Measurements from ENCODE around the gene DENND1A.

DENND1A gene

GRCh38 chr9:123370526-123371227, 559.2 kb downstream of the DENND1A start:
- Histone ChIP-seq H3K27ac (ENCODE audit: low read depth, low read length, severe bottlenecking) (no peak overlapping the region), H3K36me3 (ENCODE audit: control insufficient read depth, insufficient read depth, low read length) (peaks cover 52% of the 10 kb centered on the region), H3K4me1 (ENCODE audit: control insufficient read depth, insufficient read depth, low read length, poor library complexity, severe bottlenecking) (peaks cover 39% of the 10 kb centered on the region), H3K9me3 (ENCODE audit: control insufficient read depth, low read length) (no peaks in the 10 kb centered on the region), H3K4me3 (ENCODE audit: extremely low read depth, insufficient read depth, low read length, poor library complexity, severe bottlenecking) (no peak overlapping the region)
- WGBS, 2 experiments (ENCODE audit: insufficient coverage in 2 of 2) = 92 to 96% methylated on average over 20 to 29 of the region's 29 CpGs

DNA sequence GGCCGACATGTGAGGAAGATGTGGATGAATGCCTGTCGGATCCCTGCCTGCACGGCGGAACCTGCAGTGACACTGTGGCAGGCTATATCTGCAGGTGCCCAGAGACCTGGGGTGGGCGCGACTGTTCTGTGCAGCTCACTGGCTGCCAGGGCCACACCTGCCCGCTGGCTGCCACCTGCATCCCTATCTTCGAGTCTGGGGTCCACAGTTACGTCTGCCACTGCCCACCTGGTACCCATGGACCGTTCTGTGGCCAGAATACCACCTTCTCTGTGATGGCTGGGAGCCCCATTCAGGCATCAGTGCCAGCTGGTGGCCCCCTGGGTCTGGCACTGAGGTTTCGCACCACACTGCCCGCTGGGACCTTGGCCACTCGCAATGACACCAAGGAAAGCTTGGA, 559.8 kb downstream of the DENND1A start:
- 93 to 98% methylated on average over 13 of the region's 13 CpGs for WGBS, 2 experiments (ENCODE audit: insufficient coverage in 2 of 2)
- no peak overlapping the region for H3K27ac ChIP-seq (ENCODE audit: low read depth, low read length, severe bottlenecking)
- H3K4me3 ChIP-seq (ENCODE audit: extremely low read depth, insufficient read depth, low read length, poor library complexity, severe bottlenecking) = no peak overlapping the region
- H3K4me1 ChIP-seq (ENCODE audit: control insufficient read depth, insufficient read depth, low read length, poor library complexity, severe bottlenecking) = peaks cover 37% of the 10 kb centered on the region
- no peaks in the 10 kb centered on the region for H3K9me3 ChIP-seq (ENCODE audit: control insufficient read depth, low read length)
- H3K36me3 ChIP-seq (ENCODE audit: control insufficient read depth, insufficient read depth, low read length) = peaks cover 54% of the 10 kb centered on the region

DNA sequence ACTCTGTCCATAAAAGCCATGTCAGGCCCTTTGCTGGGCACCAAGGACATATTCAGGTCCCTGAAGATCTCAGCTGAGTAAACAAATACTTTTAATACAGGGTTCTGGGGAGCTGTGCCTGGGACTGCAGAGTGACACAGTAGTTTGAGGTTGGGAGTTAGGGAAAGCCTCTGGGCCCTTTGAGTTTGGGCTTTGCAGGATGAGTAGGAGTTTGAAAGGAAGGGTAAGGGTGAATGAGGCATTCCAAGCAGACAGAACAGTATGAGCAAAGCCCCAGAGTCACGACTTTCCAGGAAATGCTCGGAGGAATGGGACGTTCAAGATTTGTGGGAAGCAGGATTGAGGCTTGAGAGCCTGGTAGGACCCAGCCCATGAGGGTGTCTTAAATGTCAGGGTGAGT, 560.6 kb downstream of the DENND1A start:
- WGBS, 2 experiments (ENCODE audit: insufficient coverage in 2 of 2) = 81 to 100% methylated on average over 2 to 3 of the region's 3 CpGs

GRCh38 chr9:123368536-123369153, 561.3 kb downstream of the DENND1A start:
- Histone ChIP-seq H3K9me3 (ENCODE audit: control insufficient read depth, low read length) (no peaks in the 10 kb centered on the region), H3K4me3 (ENCODE audit: extremely low read depth, insufficient read depth, low read length, poor library complexity, severe bottlenecking) (no peak overlapping the region), H3K4me1 (ENCODE audit: control insufficient read depth, insufficient read depth, low read length, poor library complexity, severe bottlenecking) (peaks cover 38% of the 10 kb centered on the region), H3K36me3 (ENCODE audit: control insufficient read depth, insufficient read depth, low read length) (peaks cover 49% of the 10 kb centered on the region), H3K27ac (ENCODE audit: low read depth, low read length, severe bottlenecking) (no peak overlapping the region)
- 44 to 96% methylated on average over 1 to 5 of the region's 6 CpGs for WGBS, 2 experiments (ENCODE audit: insufficient coverage in 2 of 2)

More for the DNA sequence above, 560.6 kb downstream of the DENND1A start:
- Histone ChIP-seq H3K9me3 (ENCODE audit: control insufficient read depth, low read length) (no peaks in the 10 kb centered on the region), H3K4me3 (ENCODE audit: extremely low read depth, insufficient read depth, low read length, poor library complexity, severe bottlenecking) (no peak overlapping the region), H3K4me1 (ENCODE audit: control insufficient read depth, insufficient read depth, low read length, poor library complexity, severe bottlenecking) (peaks cover 37% of the 10 kb centered on the region), H3K27ac (ENCODE audit: low read depth, low read length, severe bottlenecking) (no peak overlapping the region), H3K36me3 (ENCODE audit: control insufficient read depth, insufficient read depth, low read length) (peaks cover 50% of the 10 kb centered on the region)

DNA sequence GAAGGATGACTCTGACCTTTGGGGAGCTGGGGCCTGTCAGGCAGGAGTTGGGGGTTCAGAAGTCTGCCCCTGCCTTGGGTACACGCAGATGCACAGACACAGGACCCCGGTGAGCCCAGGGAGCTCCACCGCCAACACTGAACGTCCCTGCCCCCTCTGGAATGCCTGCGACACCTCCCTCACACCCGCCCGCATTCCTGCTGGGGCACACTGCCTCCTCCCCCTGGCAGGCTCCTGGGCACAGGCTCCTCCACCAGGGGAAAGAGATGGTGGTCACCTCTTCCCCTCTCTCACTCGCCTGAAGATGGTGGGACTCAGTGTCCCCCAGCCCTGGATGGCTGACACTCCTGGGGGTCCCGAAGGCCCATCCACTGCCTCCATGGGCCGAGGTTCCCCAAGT, 561.9 kb downstream of the DENND1A start:
- Histone ChIP-seq H3K36me3 (ENCODE audit: control insufficient read depth, insufficient read depth, low read length) (peaks cover 49% of the 10 kb centered on the region), H3K9me3 (ENCODE audit: control insufficient read depth, low read length) (no peaks in the 10 kb centered on the region)

GRCh38 chr9:123365881-123366528, 563.9 kb downstream of the DENND1A start:
- whole genome bisulfite sequencing, 2 experiments (ENCODE audit: insufficient coverage in 2 of 2) = 97% methylated on average over 54 to 64 of the region's 67 CpGs
- H3K9me3 ChIP-seq (ENCODE audit: control insufficient read depth, low read length) = no peaks in the 10 kb centered on the region
- no peak overlapping the region for H3K27ac ChIP-seq (ENCODE audit: low read depth, low read length, severe bottlenecking)
- H3K4me3 ChIP-seq (ENCODE audit: extremely low read depth, insufficient read depth, low read length, poor library complexity, severe bottlenecking) = no peak overlapping the region
- peaks cover 57% of the 10 kb centered on the region for H3K4me1 ChIP-seq (ENCODE audit: control insufficient read depth, insufficient read depth, low read length, poor library complexity, severe bottlenecking)
- H3K36me3 ChIP-seq (ENCODE audit: control insufficient read depth, insufficient read depth, low read length) = peaks cover 33% of the 10 kb centered on the region

More for the DNA sequence above, 561.9 kb downstream of the DENND1A start:
- Histone ChIP-seq H3K27ac (ENCODE audit: low read depth, low read length, severe bottlenecking) (no peak overlapping the region), H3K4me3 (ENCODE audit: extremely low read depth, insufficient read depth, low read length, poor library complexity, severe bottlenecking) (no peak overlapping the region), H3K4me1 (ENCODE audit: control insufficient read depth, insufficient read depth, low read length, poor library complexity, severe bottlenecking) (peaks cover 43% of the 10 kb centered on the region)
- WGBS, 2 experiments (ENCODE audit: insufficient coverage in 2 of 2) = 86 to 90% methylated on average over 9 to 10 of the region's 10 CpGs

DNA sequence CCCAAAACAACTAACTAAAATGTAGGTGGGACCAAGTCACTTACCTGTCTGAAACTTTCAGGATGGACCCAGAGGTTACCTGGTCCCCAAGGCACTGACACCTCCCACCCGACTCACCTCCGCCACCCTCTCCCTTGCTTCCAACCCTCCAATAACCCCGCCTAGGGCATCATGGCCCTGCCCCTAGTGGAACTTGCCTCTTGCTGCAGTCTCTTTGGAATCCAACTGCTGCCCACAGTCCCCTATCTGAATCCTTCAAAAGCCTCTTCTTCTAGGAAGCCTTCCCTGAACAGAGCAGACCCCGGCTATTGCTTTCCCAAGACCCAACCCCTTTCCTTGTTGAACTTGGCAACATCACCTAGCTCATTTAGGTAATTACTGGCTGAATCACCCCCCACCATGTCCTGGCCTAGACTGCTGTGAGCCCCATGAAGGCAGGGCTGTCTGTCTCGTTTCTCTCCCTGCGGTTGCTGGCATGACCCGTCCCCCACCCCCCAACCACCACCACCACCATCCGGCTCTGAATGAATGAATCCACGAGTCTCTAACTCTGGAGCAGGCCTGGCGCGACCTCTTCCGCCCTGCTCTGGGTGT, 564.5 kb downstream of the DENND1A start:
- Histone ChIP-seq H3K9me3 (ENCODE audit: control insufficient read depth, low read length) (no peaks in the 10 kb centered on the region), H3K36me3 (ENCODE audit: control insufficient read depth, insufficient read depth, low read length) (peaks cover 27% of the 10 kb centered on the region), H3K27ac (ENCODE audit: low read depth, low read length, severe bottlenecking) (no peak overlapping the region), H3K4me1 (ENCODE audit: control insufficient read depth, insufficient read depth, low read length, poor library complexity, severe bottlenecking) (peaks cover 64% of the 10 kb centered on the region), H3K4me3 (ENCODE audit: extremely low read depth, insufficient read depth, low read length, poor library complexity, severe bottlenecking) (no peak overlapping the region)
- WGBS, 2 experiments (ENCODE audit: insufficient coverage in 2 of 2) = 87 to 93% methylated on average over 12 of the region's 12 CpGs

GRCh38 chr9:123364241-123364824, 565.6 kb downstream of the DENND1A start:
- Histone ChIP-seq H3K27ac (ENCODE audit: low read depth, low read length, severe bottlenecking) (peak overlapping the region; percentile 72), H3K4me3 (ENCODE audit: extremely low read depth, insufficient read depth, low read length, poor library complexity, severe bottlenecking) (no peak overlapping the region), H3K4me1 (ENCODE audit: control insufficient read depth, insufficient read depth, low read length, poor library complexity, severe bottlenecking) (peaks cover 72% of the 10 kb centered on the region), H3K36me3 (ENCODE audit: control insufficient read depth, insufficient read depth, low read length) (peaks cover 19% of the 10 kb centered on the region), H3K9me3 (ENCODE audit: control insufficient read depth, low read length) (no peaks in the 10 kb centered on the region)
- 54 to 68% methylated on average over 4 to 8 of the region's 11 CpGs for WGBS, 2 experiments (ENCODE audit: insufficient coverage in 2 of 2)

DNA sequence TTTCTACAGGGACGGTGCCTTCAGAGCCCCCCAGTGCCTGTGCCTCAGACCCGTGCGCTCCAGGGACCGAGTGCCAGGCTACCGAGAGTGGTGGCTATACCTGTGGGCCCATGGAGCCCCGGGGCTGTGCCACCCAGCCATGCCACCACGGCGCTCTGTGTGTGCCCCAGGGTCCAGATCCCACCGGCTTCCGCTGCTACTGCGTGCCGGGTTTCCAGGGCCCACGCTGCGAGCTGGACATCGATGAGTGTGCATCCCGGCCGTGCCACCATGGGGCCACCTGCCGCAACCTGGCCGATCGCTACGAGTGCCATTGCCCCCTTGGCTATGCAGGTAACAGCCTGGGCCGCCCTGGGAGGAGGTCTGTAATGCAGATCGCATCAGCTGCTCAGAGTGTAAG, 567.1 kb downstream of the DENND1A start:
- WGBS, 2 experiments (ENCODE audit: insufficient coverage in 2 of 2) = 95 to 96% methylated on average over 22 of the region's 23 CpGs
- H3K4me1 ChIP-seq (ENCODE audit: control insufficient read depth, insufficient read depth, low read length, poor library complexity, severe bottlenecking) = peaks cover 78% of the 10 kb centered on the region
- peaks cover 19% of the 10 kb centered on the region for H3K36me3 ChIP-seq (ENCODE audit: control insufficient read depth, insufficient read depth, low read length)

GRCh38 chr9:123361731-123362510, 568.0 kb downstream of the DENND1A start:
- H3K27ac ChIP-seq (ENCODE audit: low read depth, low read length, severe bottlenecking) = peak overlapping the region; percentile 96
- WGBS, 2 experiments (ENCODE audit: insufficient coverage in 2 of 2) = 64 to 65% methylated on average over 8 to 11 of the region's 11 CpGs
- no peak overlapping the region for H3K4me3 ChIP-seq (ENCODE audit: extremely low read depth, insufficient read depth, low read length, poor library complexity, severe bottlenecking)
- peaks cover 15% of the 10 kb centered on the region for H3K36me3 ChIP-seq (ENCODE audit: control insufficient read depth, insufficient read depth, low read length)
- H3K9me3 ChIP-seq (ENCODE audit: control insufficient read depth, low read length) = no peaks in the 10 kb centered on the region
- H3K4me1 ChIP-seq (ENCODE audit: control insufficient read depth, insufficient read depth, low read length, poor library complexity, severe bottlenecking) = peaks cover 85% of the 10 kb centered on the region

More for the DNA sequence above, 567.1 kb downstream of the DENND1A start:
- Histone ChIP-seq H3K27ac (ENCODE audit: low read depth, low read length, severe bottlenecking) (peak overlapping the region; percentile 96), H3K9me3 (ENCODE audit: control insufficient read depth, low read length) (no peaks in the 10 kb centered on the region), H3K4me3 (ENCODE audit: extremely low read depth, insufficient read depth, low read length, poor library complexity, severe bottlenecking) (no peak overlapping the region)
